GM10266 (cell line): Measurements from ENCODE around the gene CELF4.

Experiments
- DNase-seq: peaks from one replicate; pipeline ENCODE4 v3.0.0; 2012; ENCODE audit errors: extremely low spot score
- TF ChIP-seq, protein P1 (sequence below): IDR thresholded peaks from 2 replicates; pipeline ENCODE4 v1.5.1; 2012; ENCODE audit warnings: mild to moderate bottlenecking, low read depth; ENCODE audit not compliant: control insufficient read depth, insufficient read depth; ENCODE audit errors: missing control alignments

CELF4 gene

GRCh38 chr18:37534627-37535026, 31.0 kb downstream of the CELF4 start:
- TF ChIP-seq, protein P1, sequence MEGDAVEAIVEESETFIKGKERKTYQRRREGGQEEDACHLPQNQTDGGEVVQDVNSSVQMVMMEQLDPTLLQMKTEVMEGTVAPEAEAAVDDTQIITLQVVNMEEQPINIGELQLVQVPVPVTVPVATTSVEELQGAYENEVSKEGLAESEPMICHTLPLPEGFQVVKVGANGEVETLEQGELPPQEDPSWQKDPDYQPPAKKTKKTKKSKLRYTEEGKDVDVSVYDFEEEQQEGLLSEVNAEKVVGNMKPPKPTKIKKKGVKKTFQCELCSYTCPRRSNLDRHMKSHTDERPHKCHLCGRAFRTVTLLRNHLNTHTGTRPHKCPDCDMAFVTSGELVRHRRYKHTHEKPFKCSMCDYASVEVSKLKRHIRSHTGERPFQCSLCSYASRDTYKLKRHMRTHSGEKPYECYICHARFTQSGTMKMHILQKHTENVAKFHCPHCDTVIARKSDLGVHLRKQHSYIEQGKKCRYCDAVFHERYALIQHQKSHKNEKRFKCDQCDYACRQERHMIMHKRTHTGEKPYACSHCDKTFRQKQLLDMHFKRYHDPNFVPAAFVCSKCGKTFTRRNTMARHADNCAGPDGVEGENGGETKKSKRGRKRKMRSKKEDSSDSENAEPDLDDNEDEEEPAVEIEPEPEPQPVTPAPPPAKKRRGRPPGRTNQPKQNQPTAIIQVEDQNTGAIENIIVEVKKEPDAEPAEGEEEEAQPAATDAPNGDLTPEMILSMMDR = no peak
- DNase-seq = no peak

- TF ChIP-seq, protein P1 = no peak
- no peak for DNase-seq
Observed at GRCh38 chr18:37533647-37534584, 31.7 kb downstream of the CELF4 start.

- TF ChIP-seq, protein P1 = no peak
- DNase-seq = no peak
Observed at GRCh38 chr18:37532917-37533316, 32.7 kb downstream of the CELF4 start.

DNA sequence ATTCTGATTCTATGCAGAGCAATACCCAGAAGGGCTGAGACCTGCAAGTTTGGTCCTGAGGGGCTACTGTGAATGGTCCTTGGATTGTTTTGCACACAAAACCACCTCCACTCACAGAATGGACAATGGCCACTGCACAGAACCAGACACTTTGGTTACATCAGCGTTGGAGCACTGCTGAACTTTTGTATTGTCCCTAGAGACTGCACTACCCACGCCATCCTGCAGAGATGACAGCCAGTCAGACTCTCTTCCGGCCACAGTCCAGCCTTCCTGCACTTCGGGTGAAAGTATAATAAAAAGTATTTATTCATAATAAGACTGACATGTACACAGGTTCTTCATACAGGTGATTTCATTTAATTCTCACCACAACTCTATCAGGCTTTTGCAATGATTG, 35.7 kb downstream of the CELF4 start:
- TF ChIP-seq, protein P1 = no peak

DNA sequence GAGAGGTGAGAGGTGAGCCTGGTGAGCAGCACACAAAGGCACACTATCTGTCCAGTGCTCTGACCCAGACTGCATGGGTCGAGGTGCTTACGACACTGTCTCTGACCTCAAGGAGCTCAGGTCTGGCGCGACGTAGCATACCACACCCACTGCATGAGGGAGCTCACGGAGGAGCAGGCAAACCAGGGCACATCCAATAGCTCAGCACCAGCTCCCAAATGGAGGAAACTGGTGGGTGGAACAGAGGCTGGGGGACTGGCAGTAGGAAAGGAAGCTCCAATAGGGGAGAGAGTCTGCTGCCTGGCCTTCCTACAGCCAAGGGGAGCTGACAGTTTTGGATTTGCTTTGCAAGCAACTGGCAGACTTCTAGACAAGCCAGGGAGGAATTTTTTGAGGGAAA, 36.3 kb downstream of the CELF4 start:
- DNase-seq = no peak
- TF ChIP-seq, protein P1 = no peak

More for the DNA sequence above, 35.7 kb downstream of the CELF4 start:
- peak; percentile 64 for DNase-seq

DNA sequence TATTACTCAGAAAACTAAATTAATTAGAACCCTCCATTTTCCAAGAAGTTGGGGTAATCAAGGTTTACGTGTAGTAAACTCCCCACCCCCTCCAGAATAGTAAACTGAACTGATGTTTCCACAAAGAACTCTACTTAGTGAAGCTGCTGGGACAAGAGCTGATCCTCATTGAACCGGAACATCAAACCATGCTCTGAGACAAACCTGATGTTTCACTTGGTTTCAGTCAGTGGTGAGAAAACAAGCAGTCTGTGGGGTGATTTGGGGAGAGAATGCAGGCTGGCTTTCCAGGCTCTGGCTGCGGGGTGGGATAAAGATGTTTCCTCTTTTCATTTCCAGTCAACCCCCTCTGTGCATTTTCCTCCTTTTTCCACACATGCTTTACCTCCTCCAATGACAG, 38.2 kb downstream of the CELF4 start:
- TF ChIP-seq, protein P1 = no peak
- DNase-seq = no peak

- DNase-seq = no peak
- TF ChIP-seq, protein P1 = no peak
Observed at GRCh38 chr18:37525262-37525585, 40.4 kb downstream of the CELF4 start.
